ENCODE measurements around the gene SLC43A1. TPM values are rescaled to one million over a fixed set of nuclear protein-coding genes. Genes with fewer than 3 reads are reported as not detected.
"Not testable (repeated sequence)": the region's sequence is repeated elsewhere in the genome, so short reads cannot be mapped to it uniquely, and the experiment has no call there.

SLC43A1 gene
- total RNA-seq, 2 experiments from 2014 or later: 36.8 to 37.1 TPM

GRCh38 chr11:57541169-57541568, 25.7 kb upstream of the SLC43A1 start:
- Mint-ChIP-seq H3K27me3 (no peaks in the 10 kb centered on the region), H3K36me3 (no peaks in the 10 kb centered on the region), H3K27ac (no peak overlapping the region), H3K4me1 (no peaks in the 10 kb centered on the region), H3K4me3 (no peak overlapping the region), H3K9me3 (no peaks in the 10 kb centered on the region)
- no peak for DNase-seq

GRCh38 chr11:57539342-57539741, 23.8 kb upstream of the SLC43A1 start:
- Mint-ChIP-seq H3K36me3 (no peaks in the 10 kb centered on the region), H3K4me1 (no peaks in the 10 kb centered on the region), H3K4me3 (no peak overlapping the region), H3K9me3 (no peaks in the 10 kb centered on the region), H3K27me3 (no peaks in the 10 kb centered on the region), H3K27ac (no peak overlapping the region)
- no peak for DNase-seq

GRCh38 chr11:57536947-57537619, 21.6 kb upstream of the SLC43A1 start, which contains the start of gene SMTNL1:
Gene SMTNL1, plus strand, starts transcription at chr11:57537595. Its CDS starts 5,048 bp downstream, at chr11:57542643.
- H3K4me1 Mint-ChIP-seq: no peaks in the 10 kb centered on the region
- H3K4me3 Mint-ChIP-seq: no peak within 1 kb of the TSS
- no peak for DNase-seq
- H3K9me3 Mint-ChIP-seq: no peaks in the 10 kb centered on the region
- H3K27ac Mint-ChIP-seq: no peak within 1 kb of the TSS
- H3K36me3 Mint-ChIP-seq: no peaks in the 10 kb centered on the region
- H3K27me3 Mint-ChIP-seq: no peaks in the 10 kb centered on the region

- not testable (repeated sequence) for DNase-seq, H3K27ac Mint-ChIP-seq, H3K4me3 Mint-ChIP-seq, H3K27me3 Mint-ChIP-seq, H3K4me1 Mint-ChIP-seq, H3K9me3 Mint-ChIP-seq, H3K36me3 Mint-ChIP-seq
These were observed 18.9 kb upstream of the SLC43A1 start for GRCh38 chr11:57534449-57534848.

GRCh38 chr11:57530596-57531507, 15.3 kb upstream of the SLC43A1 start, which contains the start of gene TIMM10:
Gene TIMM10, minus strand, starts transcription at chr11:57530754. Its CDS starts 565 bp downstream, at chr11:57530189.
- Mint-ChIP-seq H3K27me3 (no peaks in the 10 kb centered on the region), H3K36me3 (peaks cover 22% of the 10 kb centered on the region), H3K27ac (peak within 1 kb of the TSS; percentile 92), H3K9me3 (no peaks in the 10 kb centered on the region), H3K4me1 (peaks cover 20% of the 10 kb centered on the region), H3K4me3 (peak within 1 kb of the TSS; percentile 93)
- DNase-seq: peak; percentile 93

- no peaks in the 10 kb centered on the region for H3K9me3 Mint-ChIP-seq
- peak; percentile 14 for DNase-seq
- H3K4me1 Mint-ChIP-seq: peaks cover 20% of the 10 kb centered on the region
- H3K4me3 Mint-ChIP-seq: peak overlapping the region; percentile 93
- H3K36me3 Mint-ChIP-seq: peaks cover 26% of the 10 kb centered on the region
- H3K27me3 Mint-ChIP-seq: no peaks in the 10 kb centered on the region
- peak overlapping the region; percentile 92 for H3K27ac Mint-ChIP-seq
These were observed 14.7 kb upstream of the SLC43A1 start for GRCh38 chr11:57530215-57530595.

- peaks cover 32% of the 10 kb centered on the region for H3K36me3 Mint-ChIP-seq
- H3K27ac Mint-ChIP-seq: peak overlapping the region; percentile 59
- peaks cover 20% of the 10 kb centered on the region for H3K4me1 Mint-ChIP-seq
- no peak for DNase-seq
- no peaks in the 10 kb centered on the region for H3K27me3 Mint-ChIP-seq
- no peak overlapping the region for H3K4me3 Mint-ChIP-seq
- no peaks in the 10 kb centered on the region for H3K9me3 Mint-ChIP-seq
These were observed 13.5 kb upstream of the SLC43A1 start for GRCh38 chr11:57529012-57529411.

GRCh38 chr11:57527056-57527631, 11.6 kb upstream of the SLC43A1 start:
- Mint-ChIP-seq H3K36me3 (peaks cover 32% of the 10 kb centered on the region), H3K4me3 (no peak overlapping the region), H3K9me3 (no peaks in the 10 kb centered on the region), H3K4me1 (peaks cover 20% of the 10 kb centered on the region), H3K27ac (peak overlapping the region; percentile 74), H3K27me3 (no peaks in the 10 kb centered on the region)
- DNase-seq: peak; percentile 65

GRCh38 chr11:57523419-57523818, 7.9 kb upstream of the SLC43A1 start:
- Mint-ChIP-seq H3K4me3 (no peak overlapping the region), H3K27ac (no peak overlapping the region), H3K9me3 (no peaks in the 10 kb centered on the region), H3K27me3 (no peaks in the 10 kb centered on the region), H3K36me3 (peaks cover 18% of the 10 kb centered on the region), H3K4me1 (peaks cover 9% of the 10 kb centered on the region)
- no peak for DNase-seq

GRCh38 chr11:57521116-57521515, 5.6 kb upstream of the SLC43A1 start:
- Mint-ChIP-seq H3K4me1 (peaks cover 3% of the 10 kb centered on the region), H3K27me3 (no peaks in the 10 kb centered on the region), H3K4me3 (no peak overlapping the region), H3K9me3 (no peaks in the 10 kb centered on the region), H3K27ac (no peak overlapping the region), H3K36me3 (peaks cover 10% of the 10 kb centered on the region)
- DNase-seq: no peak

GRCh38 chr11:57516061-57516443, 550 bp upstream of the SLC43A1 start:
- H3K4me3 Mint-ChIP-seq: peak overlapping the region; percentile 100
- H3K27ac Mint-ChIP-seq: peak overlapping the region; percentile 78
- peaks cover 30% of the 10 kb centered on the region for H3K4me1 Mint-ChIP-seq
- no peak for DNase-seq
- peaks cover 3% of the 10 kb centered on the region for H3K36me3 Mint-ChIP-seq
- no peaks in the 10 kb centered on the region for H3K9me3 Mint-ChIP-seq
- no peaks in the 10 kb centered on the region for H3K27me3 Mint-ChIP-seq

- peak; percentile 62 for DNase-seq
- peak overlapping the region; percentile 92 for H3K27ac Mint-ChIP-seq
- peaks cover 30% of the 10 kb centered on the region for H3K4me1 Mint-ChIP-seq
- H3K9me3 Mint-ChIP-seq: no peaks in the 10 kb centered on the region
- H3K4me3 Mint-ChIP-seq: peak overlapping the region; percentile 100
- no peaks in the 10 kb centered on the region for H3K27me3 Mint-ChIP-seq
- peaks cover 4% of the 10 kb centered on the region for H3K36me3 Mint-ChIP-seq
These were observed 767 bp downstream of the SLC43A1 start for GRCh38 chr11:57514538-57515331.

GRCh38 chr11:57513911-57514537, 1.5 kb downstream of the SLC43A1 start:
- no peaks in the 10 kb centered on the region for H3K9me3 Mint-ChIP-seq
- no peaks in the 10 kb centered on the region for H3K27me3 Mint-ChIP-seq
- peak overlapping the region; percentile 92 for H3K27ac Mint-ChIP-seq
- DNase-seq: peak; percentile 50
- H3K4me3 Mint-ChIP-seq: peak overlapping the region; percentile 100
- H3K4me1 Mint-ChIP-seq: peaks cover 30% of the 10 kb centered on the region
- H3K36me3 Mint-ChIP-seq: peaks cover 9% of the 10 kb centered on the region

- Mint-ChIP-seq H3K4me3 (peak overlapping the region; percentile 100), H3K36me3 (peaks cover 12% of the 10 kb centered on the region), H3K4me1 (peaks cover 30% of the 10 kb centered on the region), H3K27ac (peak overlapping the region; percentile 62), H3K9me3 (no peaks in the 10 kb centered on the region), H3K27me3 (no peaks in the 10 kb centered on the region)
- DNase-seq: no peak
These were observed 2.1 kb downstream of the SLC43A1 start for GRCh38 chr11:57513452-57513795.

Data from activated naive CD8-positive, alpha-beta T cell treated with anti-CD3 and anti-CD28 coated beads for 36 hours (primary cell).